PC-9 (cell line): ENCODE data around the gene GREB1L.

Experiments
- EZH2 ChIP-seq: fragments of 200-600 bp; sonication (generic); IDR thresholded peaks from 2 replicates; pipeline ENCODE4 v1.8.0; 2017; ENCODE audit warnings: antibody characterized with exemption, low read depth
- TF ChIP-seq, protein P1 (sequence below): fragments of 200-600 bp; sonication (generic); conservative IDR thresholded peaks from 2 replicates; pipeline ENCODE4 v1.6.1; 2017; ENCODE audit warnings: mixed run types, antibody characterized with exemption, mild to moderate bottlenecking, moderate library complexity

DNA sequence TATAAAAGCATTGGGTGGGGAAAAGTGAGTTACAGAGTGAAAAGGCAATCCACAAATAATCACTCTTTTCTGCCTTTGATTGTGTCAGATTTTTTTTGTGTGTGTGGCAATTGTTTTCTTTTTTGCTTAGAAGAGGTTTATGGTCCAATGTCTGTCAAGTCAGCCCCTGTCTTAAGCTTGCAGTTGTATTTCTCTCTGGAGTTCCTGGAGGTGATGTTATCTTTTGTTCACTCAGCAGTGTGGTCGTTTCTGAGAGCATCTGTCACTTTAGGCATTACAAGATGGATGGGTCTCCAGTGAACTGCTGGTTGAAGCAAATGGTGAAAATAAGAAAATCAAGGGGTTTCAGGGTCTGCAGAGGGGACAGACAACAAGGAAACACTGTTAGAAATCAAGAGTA is 121.3 kb downstream of the GREB1L start:
- TF ChIP-seq, protein P1, sequence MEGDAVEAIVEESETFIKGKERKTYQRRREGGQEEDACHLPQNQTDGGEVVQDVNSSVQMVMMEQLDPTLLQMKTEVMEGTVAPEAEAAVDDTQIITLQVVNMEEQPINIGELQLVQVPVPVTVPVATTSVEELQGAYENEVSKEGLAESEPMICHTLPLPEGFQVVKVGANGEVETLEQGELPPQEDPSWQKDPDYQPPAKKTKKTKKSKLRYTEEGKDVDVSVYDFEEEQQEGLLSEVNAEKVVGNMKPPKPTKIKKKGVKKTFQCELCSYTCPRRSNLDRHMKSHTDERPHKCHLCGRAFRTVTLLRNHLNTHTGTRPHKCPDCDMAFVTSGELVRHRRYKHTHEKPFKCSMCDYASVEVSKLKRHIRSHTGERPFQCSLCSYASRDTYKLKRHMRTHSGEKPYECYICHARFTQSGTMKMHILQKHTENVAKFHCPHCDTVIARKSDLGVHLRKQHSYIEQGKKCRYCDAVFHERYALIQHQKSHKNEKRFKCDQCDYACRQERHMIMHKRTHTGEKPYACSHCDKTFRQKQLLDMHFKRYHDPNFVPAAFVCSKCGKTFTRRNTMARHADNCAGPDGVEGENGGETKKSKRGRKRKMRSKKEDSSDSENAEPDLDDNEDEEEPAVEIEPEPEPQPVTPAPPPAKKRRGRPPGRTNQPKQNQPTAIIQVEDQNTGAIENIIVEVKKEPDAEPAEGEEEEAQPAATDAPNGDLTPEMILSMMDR, result no peak
- TF ChIP-seq EZH2, result no peak
